HUES6 (cell line): ENCODE results near the gene SLC25A21.

Experiments
- H3K27ac ChIP-seq: 2 replicates; pipeline ENCODE4 v1.7.0; 2013; ENCODE audit warnings: low read depth, mild to moderate bottlenecking, low read length, inconsistent platforms
- H3K27me3 ChIP-seq: 2 replicates; pipeline ENCODE4 v1.6.1; 2013; ENCODE audit warnings: low read length; ENCODE audit not compliant: control insufficient read depth, insufficient read depth
- H3K36me3 ChIP-seq: 2 replicates; pipeline ENCODE4 v1.6.1; 2013; ENCODE audit warnings: low read length; ENCODE audit not compliant: control insufficient read depth, insufficient read depth
- H3K4me1 ChIP-seq: 2 replicates; pipeline ENCODE4 v1.6.1; 2013; ENCODE audit warnings: low read length; ENCODE audit not compliant: control insufficient read depth, insufficient read depth
- H3K4me3 ChIP-seq: 2 replicates; pipeline ENCODE4 v1.5.1; 2013; ENCODE audit warnings: low read depth, low read length
- H3K9ac ChIP-seq: one replicate; pipeline ENCODE4 v1.6.1; 2013; ENCODE audit warnings: mild to moderate bottlenecking, low read length
- H3K9me3 ChIP-seq: 2 replicates; pipeline ENCODE4 v1.6.1; 2013; ENCODE audit warnings: low read depth, low read length; ENCODE audit not compliant: control insufficient read depth, insufficient read depth

The SLC25A21 gene

DNA sequence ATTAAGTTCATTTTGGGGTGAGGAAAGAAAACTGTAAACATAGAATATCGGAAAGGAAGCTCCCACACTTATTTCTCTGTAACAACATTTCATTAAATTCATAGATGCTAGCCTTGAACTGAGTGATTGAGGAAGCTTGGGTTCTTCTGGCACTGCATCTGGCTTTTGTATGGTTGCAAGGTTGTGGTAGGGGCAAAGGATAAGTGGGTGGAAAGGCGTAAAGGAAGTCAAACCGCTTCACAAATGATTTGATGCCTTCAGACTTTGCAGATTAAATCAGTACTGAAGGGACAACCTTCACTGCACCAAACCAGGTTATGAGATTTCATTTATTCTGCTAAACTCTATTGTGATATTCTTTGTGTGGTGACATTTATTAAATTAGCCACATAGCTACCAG, 538.8 kb downstream of the SLC25A21 start:
- Histone ChIP-seq H3K9ac (no peak overlapping the region), H3K36me3 (no peaks in the 10 kb centered on the region), H3K27ac (no peak overlapping the region)

More for the DNA sequence above, 538.8 kb downstream of the SLC25A21 start:
- Histone ChIP-seq H3K4me1 (no peaks in the 10 kb centered on the region), H3K4me3 (no peak overlapping the region), H3K9me3 (no peaks in the 10 kb centered on the region), H3K27me3 (peaks cover 41% of the 10 kb centered on the region)
